ENCODE results near the gene PGPEP1.

The PGPEP1 gene, protein sequence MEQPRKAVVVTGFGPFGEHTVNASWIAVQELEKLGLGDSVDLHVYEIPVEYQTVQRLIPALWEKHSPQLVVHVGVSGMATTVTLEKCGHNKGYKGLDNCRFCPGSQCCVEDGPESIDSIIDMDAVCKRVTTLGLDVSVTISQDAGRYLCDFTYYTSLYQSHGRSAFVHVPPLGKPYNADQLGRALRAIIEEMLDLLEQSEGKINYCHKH

DNA sequence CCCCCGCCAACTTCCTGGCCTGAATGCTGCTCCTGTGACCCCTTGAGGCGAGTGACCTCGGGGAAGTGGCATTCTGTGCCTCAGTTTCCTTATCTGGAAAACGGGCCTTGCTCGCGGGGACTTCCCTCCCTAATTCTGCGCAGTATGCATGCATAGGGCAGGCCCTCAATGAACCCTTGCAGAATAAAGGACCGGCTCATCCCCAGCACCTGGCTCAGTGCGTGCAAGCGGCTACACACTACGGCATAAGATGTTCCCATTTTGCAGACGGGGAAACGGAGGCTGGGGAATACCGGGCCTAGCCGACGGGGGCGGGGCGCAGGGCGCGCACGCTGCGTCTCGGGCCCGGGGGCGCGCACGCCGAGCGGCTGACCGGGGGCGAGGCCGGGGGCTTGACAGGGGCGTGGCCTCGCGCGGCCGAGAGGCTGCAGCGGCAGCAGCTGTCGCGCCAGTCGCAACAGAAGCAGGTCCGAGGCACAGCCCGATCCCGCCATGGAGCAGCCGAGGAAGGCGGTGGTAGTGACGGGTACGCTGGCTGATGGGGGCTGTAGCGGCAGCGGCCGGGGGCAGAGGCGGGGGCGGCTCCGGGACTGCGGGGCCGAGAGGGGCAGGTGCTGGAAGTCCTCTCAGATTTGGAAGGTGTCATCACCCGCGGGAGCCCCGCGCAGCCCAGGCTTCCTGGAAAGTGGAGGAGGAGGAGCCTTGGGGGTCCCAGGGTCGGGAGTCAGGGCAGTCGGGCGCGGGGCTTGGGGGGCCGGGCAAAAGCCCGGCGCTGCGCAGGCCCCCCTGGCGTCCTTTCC, at the start of gene PGPEP1:
TSS of gene PGPEP1 (plus strand) at position 409 of the 800 bp plus-strand sequence. CDS start at position 493, 84 bp downstream.
- TF ChIP-seq, protein P1, sequence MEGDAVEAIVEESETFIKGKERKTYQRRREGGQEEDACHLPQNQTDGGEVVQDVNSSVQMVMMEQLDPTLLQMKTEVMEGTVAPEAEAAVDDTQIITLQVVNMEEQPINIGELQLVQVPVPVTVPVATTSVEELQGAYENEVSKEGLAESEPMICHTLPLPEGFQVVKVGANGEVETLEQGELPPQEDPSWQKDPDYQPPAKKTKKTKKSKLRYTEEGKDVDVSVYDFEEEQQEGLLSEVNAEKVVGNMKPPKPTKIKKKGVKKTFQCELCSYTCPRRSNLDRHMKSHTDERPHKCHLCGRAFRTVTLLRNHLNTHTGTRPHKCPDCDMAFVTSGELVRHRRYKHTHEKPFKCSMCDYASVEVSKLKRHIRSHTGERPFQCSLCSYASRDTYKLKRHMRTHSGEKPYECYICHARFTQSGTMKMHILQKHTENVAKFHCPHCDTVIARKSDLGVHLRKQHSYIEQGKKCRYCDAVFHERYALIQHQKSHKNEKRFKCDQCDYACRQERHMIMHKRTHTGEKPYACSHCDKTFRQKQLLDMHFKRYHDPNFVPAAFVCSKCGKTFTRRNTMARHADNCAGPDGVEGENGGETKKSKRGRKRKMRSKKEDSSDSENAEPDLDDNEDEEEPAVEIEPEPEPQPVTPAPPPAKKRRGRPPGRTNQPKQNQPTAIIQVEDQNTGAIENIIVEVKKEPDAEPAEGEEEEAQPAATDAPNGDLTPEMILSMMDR (conservative IDR thresholded peaks at IDR 0.05) = no peak
- TF ChIP-seq ZFX (IDR thresholded peaks at IDR 0.05) = 0 out of 2 replicates have a peak, but pooled peaks have one; percentile 25
- peak within 1 kb of the TSS; percentile 77 for H3K27ac ChIP-seq

DNA sequence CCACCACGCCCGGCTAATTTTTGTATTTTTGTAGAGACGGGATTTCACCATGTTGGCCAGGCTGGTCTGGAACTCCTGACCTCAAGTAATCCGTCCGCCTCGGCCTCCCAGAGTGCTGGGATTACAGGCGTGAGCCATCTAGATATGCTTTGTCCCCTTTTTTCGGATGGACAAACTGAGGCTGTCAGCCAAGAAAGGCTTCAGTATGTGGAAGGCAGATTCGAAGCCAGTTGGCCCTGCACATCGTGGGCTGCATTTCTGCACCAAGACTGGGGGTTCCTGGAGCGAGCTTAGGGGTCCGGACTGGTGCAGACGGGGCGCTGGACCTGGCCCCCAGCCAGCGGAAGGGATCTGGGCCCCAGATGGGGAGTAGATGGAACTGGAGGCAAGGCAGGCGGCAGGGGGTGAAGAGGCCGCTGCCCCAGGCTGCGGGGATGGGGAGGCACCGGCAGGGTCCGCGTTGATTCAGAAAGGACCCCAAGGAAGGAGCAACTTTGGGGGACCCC, 49.3 kb upstream of the PGPEP1 start:
- H3K27ac ChIP-seq = peak overlapping the region; percentile 88; the same call in 1 of the 2 replicates

DNA sequence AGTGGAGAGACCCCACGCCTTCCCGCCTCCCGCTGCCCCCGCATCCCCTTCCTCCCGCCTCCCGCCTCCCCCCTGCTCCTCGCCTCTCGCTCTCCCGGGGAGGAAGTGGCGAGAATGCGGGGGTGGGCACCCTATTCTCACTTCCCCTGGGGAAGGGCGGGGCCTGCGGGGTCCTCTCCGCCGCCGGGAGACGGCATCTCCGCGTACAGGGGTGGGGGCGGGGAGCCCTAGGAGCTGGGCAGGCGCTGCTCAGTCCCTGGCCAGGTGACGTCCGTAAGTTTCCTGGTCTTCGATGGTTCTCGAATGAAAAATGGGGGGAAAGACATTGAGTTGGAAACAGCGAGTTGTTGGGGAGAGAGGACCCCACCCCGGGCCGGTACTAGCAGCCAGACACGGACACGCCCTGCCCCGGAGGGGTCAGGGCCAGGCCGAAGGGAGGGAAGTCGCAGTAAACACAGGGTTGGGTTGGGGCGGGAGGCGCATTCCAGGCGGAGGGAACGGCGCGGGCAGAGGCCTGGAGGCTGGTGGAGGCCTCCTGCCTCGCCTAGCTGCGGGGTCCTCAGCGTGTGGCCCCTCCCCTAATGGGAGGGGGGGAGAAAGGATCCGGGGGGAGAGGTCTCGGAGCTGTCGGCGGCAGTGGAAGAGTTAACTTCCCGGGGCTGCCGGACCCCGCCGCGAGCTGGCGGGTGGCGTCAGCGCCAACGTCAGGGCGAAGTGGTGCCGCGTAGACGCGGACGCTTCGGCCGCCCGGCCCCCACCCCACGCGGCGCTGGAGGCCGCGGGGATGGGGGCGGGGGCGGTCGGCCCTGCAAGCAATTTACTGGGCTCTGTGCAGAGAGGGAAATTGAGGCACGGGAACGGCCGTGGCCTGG, 48.6 kb upstream of the PGPEP1 start:
- TF ChIP-seq, protein P1 (conservative IDR thresholded peaks at IDR 0.05) = no peak
- peak; percentile 73; the same call in 1 of the 2 replicates for TF ChIP-seq ZFX (IDR thresholded peaks at IDR 0.05)
- H3K27ac ChIP-seq = peak overlapping the region; percentile 88

More for the DNA sequence above, 49.3 kb upstream of the PGPEP1 start:
- TF ChIP-seq ZFX (IDR thresholded peaks at IDR 0.05) = no peak
- TF ChIP-seq, protein P1 (conservative IDR thresholded peaks at IDR 0.05) = no peak

DNA sequence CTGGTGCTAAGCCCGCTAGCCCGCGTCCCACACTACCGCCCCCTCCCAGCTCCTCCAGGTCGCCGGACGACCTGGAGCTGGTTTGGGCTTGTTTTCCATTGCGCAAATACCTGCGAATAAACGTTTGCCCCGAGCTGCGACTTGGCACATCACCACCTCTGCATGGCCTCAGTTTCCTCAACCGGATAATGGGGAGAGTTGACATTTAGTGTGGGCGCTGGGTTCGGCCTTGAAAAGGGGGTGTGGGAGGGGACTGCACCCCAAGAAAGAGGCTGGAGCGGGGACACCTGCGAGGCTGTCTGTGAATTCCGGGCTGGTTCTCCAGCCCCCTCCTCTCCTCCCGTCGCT, 48.0 kb upstream of the PGPEP1 start:
- TF ChIP-seq ZFX (IDR thresholded peaks at IDR 0.05) = no peak
- TF ChIP-seq, protein P1 (conservative IDR thresholded peaks at IDR 0.05) = no peak
- H3K27ac ChIP-seq = peak overlapping the region; percentile 88

DNA sequence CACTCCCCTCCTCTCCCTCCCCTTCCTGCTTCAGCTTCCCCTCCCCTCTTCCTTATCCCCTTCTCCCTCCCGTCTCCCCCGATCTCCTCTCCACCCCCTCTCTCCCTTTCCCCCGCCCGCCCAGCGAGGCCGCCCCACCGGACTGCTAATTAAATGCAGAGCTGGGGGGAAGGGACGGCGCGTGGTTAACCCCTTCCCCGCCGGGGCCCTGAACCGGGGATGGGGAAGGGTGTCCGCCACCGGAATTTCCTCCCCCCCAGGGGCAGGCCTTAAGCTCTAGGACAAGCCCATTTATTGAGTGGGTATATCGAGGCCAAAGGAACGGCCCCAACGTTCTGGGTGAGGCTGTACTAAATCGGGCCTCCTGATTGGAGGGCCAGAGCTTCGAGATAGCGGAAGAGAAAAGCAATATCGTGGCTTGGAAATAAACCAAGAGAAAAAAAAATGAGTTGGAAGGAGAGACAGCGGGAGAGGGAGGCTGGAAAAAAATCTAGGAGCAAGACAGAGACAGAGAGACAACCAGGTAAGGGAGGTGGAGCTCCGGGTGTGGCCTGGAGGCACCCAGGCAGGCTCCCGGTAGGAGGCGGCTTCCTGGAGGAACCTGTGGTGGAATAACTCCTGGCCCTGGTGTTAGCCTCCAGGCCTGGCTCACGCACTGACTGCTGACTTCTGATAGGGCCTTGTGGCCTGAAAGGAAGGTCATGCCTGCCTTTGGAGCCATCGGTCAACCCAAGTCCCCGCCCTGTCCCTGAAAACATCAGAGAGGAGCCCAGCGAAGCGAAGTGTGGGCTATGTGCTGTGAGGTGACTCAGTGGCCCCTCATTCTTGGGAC, 47.4 kb upstream of the PGPEP1 start:
- peak overlapping the region; percentile 88 for H3K27ac ChIP-seq
- TF ChIP-seq, protein P1 (conservative IDR thresholded peaks at IDR 0.05) = no peak
- TF ChIP-seq ZFX (IDR thresholded peaks at IDR 0.05) = no peak

DNA sequence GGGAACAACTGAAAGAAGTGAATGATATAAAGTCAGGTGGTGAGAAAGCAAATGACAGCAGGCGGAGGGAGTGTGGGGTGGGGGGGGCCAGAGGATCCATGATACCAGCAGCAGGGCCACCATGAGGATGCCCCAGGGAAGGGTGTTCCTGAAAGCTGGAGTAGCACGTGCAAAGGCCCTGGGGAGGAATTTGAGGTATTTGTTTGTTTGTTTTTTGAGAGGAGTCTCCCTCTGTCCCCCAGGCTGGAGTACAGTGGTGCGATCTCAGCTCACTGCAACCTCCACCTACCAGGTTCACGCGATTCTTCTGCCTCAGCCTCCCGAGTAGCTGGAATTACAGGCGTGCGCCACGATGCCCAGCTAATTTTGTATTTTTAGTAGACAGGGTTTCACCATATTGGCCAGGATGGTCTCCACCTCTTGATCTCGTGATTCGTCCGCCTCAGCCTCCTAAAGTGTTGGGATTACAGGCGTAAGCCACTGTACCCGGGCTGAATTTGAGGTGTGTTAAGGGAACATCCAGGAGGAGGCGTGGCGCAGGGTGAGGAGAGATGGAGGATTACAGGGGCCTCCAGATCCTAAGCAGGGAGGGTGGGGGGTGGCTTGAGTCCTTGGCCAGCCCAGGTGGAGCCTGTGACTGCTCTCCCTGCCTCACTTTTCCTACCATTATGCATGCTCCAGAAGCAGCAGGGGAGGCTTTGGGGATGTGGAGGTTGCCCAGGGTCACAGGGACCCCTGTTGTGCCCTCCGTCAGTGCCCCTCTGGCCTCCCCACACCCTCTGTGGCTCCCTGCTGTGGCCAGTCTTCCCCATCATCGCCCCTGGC, 46.5 kb upstream of the PGPEP1 start:
- no peak for TF ChIP-seq ZFX (IDR thresholded peaks at IDR 0.05)
- TF ChIP-seq, protein P1 (conservative IDR thresholded peaks at IDR 0.05) = no peak

More for the DNA sequence above, 46.5 kb upstream of the PGPEP1 start:
- peak overlapping the region; percentile 88 for H3K27ac ChIP-seq
